ENCODE measurements around the gene YTHDC1. TPM values are rescaled to one million over a fixed set of nuclear protein-coding genes. Genes with fewer than 3 reads are reported as not detected.
A peak's percentile ranks its signal among the peaks of the same experiment; 100 is the strongest.

The YTHDC1 gene
- total and polyA plus RNA-seq, 3 experiments from 2014 or later: 42.2 to 86.5 (median 85.2) TPM

DNA sequence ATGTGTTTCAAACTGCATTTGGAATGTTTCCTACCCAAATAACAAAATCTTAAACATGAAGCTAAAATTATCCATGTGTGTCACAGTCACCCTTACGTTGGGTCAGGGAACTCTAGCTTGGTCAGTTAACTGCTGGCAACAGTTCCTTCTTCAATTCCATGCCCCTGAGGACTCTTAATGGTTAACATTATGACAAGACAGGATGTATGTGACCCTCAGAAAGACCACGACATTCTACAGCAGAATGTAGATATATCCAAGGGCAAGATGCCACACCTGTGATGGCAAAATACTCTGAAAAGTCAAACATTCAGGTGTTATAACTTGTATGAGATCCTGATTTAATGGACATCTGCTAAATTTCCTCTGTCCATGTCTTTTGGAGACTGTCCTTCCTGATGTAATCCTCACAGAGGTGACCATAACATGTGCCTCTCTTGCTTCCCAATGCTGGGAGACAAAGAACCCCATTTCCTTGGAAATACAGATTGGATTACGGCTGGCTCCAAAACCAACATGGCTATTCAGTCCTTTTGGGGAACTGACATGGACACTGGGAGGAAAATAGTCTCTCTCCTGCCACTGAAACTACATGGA lies 39.1 kb downstream of the YTHDC1 start:
- no peak for DNase-seq
- no peaks in the 10 kb centered on the region for H3K27me3 ChIP-seq (ENCODE audit: insufficient read depth, low read length, poor library complexity, severe bottlenecking)
- Mint-ChIP-seq H3K27me3 (peaks cover 0 to 5% of the 10 kb centered on the region in 2 donors), H3K36me3 (peaks cover 5 to 38% (median 16%) of the 10 kb centered on the region in 3 donors), H3K9me3 (no peaks in the 10 kb centered on the region), H3K27ac (no peak overlapping the region), H3K4me3 (no peak overlapping the region), H3K4me1 (no peaks in the 10 kb centered on the region)
- CTCF ChIA-PET: interaction anchor here (1.7 kb wide), 1 partner anchor 65 kb away, joined by 5 read pairs; no protein-coding TSS in a partner anchor
- POLR2A ChIA-PET: no interaction called here
- peaks cover 19% of the 10 kb centered on the region for H3K36me3 ChIP-seq (ENCODE audit: insufficient read depth, low read length)
- H3K9me3 ChIP-seq (ENCODE audit: low read length): no peaks in the 10 kb centered on the region
- no peaks in the 10 kb centered on the region for H3K4me1 ChIP-seq (ENCODE audit: insufficient read depth, low read length)
- H3K4me3 ChIP-seq (ENCODE audit: low read length): no peak overlapping the region
- H3K27ac ChIP-seq (ENCODE audit: low read depth, low read length): no peak overlapping the region

DNA sequence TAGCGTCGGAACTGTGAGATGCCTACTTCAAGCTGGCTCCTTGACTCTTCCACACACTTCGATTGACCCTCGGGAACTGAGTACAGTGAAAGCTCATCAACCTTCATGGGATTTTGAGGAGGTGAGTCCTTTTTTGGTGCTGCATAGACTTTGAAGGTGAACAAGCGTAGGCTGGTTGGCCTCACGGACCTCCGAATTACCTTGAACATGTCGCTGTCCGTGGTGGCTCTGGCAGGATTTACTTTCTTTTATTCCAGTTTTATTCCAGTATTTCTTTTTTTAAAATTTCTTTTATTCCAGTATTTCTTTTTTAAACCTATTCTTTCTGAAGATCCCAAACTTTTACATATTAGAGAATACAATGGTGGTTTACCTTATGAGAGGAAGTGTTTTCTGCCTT lies 45.2 kb downstream of the YTHDC1 start:
- H3K27me3 ChIP-seq (ENCODE audit: insufficient read depth, low read length, poor library complexity, severe bottlenecking): no peaks in the 10 kb centered on the region
- Mint-ChIP-seq H3K9me3 (no peaks in the 10 kb centered on the region), H3K27me3 (peaks cover 0 to 7% of the 10 kb centered on the region in 2 donors), H3K27ac (no peak overlapping the region), H3K36me3 (no peaks in the 10 kb centered on the region), H3K4me3 (no peak overlapping the region), H3K4me1 (no peaks in the 10 kb centered on the region)
- DNase-seq: no peak
- no peaks in the 10 kb centered on the region for H3K36me3 ChIP-seq (ENCODE audit: insufficient read depth, low read length)
- no peaks in the 10 kb centered on the region for H3K4me1 ChIP-seq (ENCODE audit: insufficient read depth, low read length)
- no peak overlapping the region for H3K4me3 ChIP-seq (ENCODE audit: low read length)
- H3K9me3 ChIP-seq (ENCODE audit: low read length): no peaks in the 10 kb centered on the region
- no peak overlapping the region for H3K27ac ChIP-seq (ENCODE audit: low read depth, low read length)
- CTCF ChIA-PET: interaction anchor here (1.1 kb wide), 1 partner anchor 9 kb away, joined by 3 read pairs; no protein-coding TSS in a partner anchor
- POLR2A ChIA-PET: no interaction called here

DNA sequence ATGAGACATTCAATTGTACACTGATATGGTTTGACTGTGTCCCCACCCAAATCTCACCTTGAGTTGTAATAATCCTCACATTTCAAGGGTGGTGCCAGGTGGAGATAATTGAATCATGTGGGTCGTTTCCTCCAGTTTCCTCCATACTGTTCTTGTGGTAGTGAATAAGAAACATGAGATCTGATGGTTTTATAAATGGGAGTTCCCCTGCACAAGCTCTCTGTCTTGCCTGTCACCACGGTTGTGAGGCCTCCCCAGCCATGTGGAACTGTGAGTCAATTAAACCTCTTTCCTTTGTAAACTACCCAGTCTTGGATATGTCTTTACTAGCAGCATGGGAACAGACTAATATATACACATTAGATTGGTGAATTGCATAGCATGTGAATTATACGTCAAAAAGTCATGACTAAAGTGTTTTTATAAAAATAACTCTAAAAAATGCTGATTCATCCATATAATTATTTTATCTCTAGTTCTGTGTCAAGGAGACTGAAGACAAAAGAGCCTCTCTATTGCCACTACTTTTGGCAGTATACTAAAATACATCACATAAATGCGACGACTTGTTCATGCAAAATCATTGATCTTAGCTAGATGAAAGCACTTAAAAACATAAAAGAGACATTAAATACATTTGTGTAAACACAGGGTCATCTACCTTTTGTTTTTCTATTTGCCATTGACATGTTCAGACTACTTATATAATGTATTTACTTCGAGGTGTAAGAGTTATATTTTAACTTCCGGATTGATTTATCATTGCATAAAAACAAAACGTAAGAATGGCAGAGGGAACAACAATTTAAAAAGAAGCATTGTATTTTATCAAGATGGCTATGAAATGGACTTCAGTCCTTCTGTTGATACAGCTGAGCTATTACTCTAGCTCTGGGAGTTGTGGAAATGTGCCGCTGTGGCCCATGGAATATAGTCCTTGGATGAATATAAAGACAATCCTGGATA lies 50.1 kb downstream of the YTHDC1 start:
- POLR2A ChIA-PET: no interaction called here
- Histone ChIP-seq H3K4me3 (ENCODE audit: low read length) (no peak overlapping the region), H3K36me3 (ENCODE audit: insufficient read depth, low read length) (no peaks in the 10 kb centered on the region), H3K9me3 (ENCODE audit: low read length) (no peaks in the 10 kb centered on the region), H3K4me1 (ENCODE audit: insufficient read depth, low read length) (no peaks in the 10 kb centered on the region), H3K27me3 (ENCODE audit: insufficient read depth, low read length, poor library complexity, severe bottlenecking) (no peaks in the 10 kb centered on the region), H3K27ac (ENCODE audit: low read depth, low read length) (no peak overlapping the region)
- Mint-ChIP-seq H3K4me3 (no peak overlapping the region), H3K27ac (peak overlapping the region in 1 of 8 donors; percentile 52), H3K27me3 (peaks cover 0 to 2% of the 10 kb centered on the region in 2 donors), H3K4me1 (no peaks in the 10 kb centered on the region), H3K36me3 (no peaks in the 10 kb centered on the region), H3K9me3 (peaks cover 0 to 3% (median 0%) of the 10 kb centered on the region in 5 donors)
- CTCF ChIA-PET: no interaction called here
- no peak for DNase-seq

DNA sequence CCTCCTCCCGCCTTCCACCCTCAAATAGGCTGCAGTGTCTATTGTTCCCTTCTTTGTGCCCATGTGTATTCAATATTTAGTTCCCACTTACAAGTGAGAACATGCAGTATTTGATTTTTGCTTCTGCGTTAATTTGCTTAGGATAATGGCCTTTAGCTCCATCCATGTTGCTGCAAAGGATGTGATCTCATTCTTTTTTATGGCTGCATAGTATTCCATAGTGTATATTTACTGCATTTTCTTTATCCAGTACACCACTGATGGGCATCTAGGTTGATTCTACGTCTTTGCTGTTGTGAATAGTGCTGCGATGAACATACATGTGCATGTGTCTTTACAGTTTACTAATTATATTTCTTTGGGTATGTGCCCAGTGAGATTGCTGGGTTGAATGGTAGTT lies 52.8 kb downstream of the YTHDC1 start:
- DNase-seq: no peak
- Mint-ChIP-seq H3K4me1 (no peaks in the 10 kb centered on the region), H3K9me3 (peaks cover 0 to 3% (median 0%) of the 10 kb centered on the region in 5 donors), H3K36me3 (peaks cover 0 to 2% (median 0%) of the 10 kb centered on the region in 3 donors), H3K27me3 (peaks cover 2 to 4% of the 10 kb centered on the region in 2 donors), H3K4me3 (no peak overlapping the region), H3K27ac (no peak overlapping the region)
- no peak overlapping the region for H3K27ac ChIP-seq (ENCODE audit: low read depth, low read length)
- H3K4me1 ChIP-seq (ENCODE audit: insufficient read depth, low read length): no peaks in the 10 kb centered on the region
- no peaks in the 10 kb centered on the region for H3K27me3 ChIP-seq (ENCODE audit: insufficient read depth, low read length, poor library complexity, severe bottlenecking)
- H3K4me3 ChIP-seq (ENCODE audit: low read length): no peak overlapping the region
- no peaks in the 10 kb centered on the region for H3K9me3 ChIP-seq (ENCODE audit: low read length)
- H3K36me3 ChIP-seq (ENCODE audit: insufficient read depth, low read length): no peaks in the 10 kb centered on the region
- CTCF ChIA-PET: no interaction called here
- POLR2A ChIA-PET: no interaction called here

DNA sequence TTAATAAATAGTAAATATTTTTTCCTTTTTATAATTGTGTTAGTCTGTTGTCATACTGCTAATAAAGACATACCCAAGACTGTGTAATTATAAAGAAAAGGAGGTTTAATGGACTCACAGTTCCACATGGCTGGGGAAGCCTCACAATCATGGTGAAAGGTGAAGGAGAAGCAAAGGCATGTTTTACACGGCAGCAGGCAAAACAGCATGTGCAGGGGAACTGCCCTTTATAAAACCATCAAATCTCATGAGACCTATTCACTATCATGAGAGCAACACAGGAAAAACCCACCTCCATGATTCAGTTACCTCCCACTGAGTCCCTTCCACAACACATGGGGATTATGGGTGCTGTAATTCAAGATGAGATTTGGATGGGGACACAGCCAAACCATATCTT lies 58.6 kb downstream of the YTHDC1 start:
- no peaks in the 10 kb centered on the region for H3K4me1 ChIP-seq (ENCODE audit: insufficient read depth, low read length)
- H3K27ac Mint-ChIP-seq: no peak overlapping the region
- no peak overlapping the region for H3K4me3 ChIP-seq (ENCODE audit: low read length)
- ChIA-PET POLR2A (no interaction called here), CTCF (no interaction called here)
- no peak for DNase-seq
- H3K36me3 Mint-ChIP-seq: peaks cover 0 to 3% (median 0%) of the 10 kb centered on the region in 3 donors
- peaks cover 6 to 8% of the 10 kb centered on the region in 2 donors for H3K27me3 Mint-ChIP-seq
- peaks cover 4% of the 10 kb centered on the region in 3 donors for H3K4me1 Mint-ChIP-seq
- H3K27me3 ChIP-seq (ENCODE audit: insufficient read depth, low read length, poor library complexity, severe bottlenecking): no peaks in the 10 kb centered on the region
- H3K9me3 ChIP-seq (ENCODE audit: low read length): no peaks in the 10 kb centered on the region
- H3K27ac ChIP-seq (ENCODE audit: low read depth, low read length): no peak overlapping the region
- peaks cover 0 to 4% (median 0%) of the 10 kb centered on the region in 5 donors for H3K9me3 Mint-ChIP-seq
- H3K4me3 Mint-ChIP-seq: no peak overlapping the region
- H3K36me3 ChIP-seq (ENCODE audit: insufficient read depth, low read length): no peaks in the 10 kb centered on the region

DNA sequence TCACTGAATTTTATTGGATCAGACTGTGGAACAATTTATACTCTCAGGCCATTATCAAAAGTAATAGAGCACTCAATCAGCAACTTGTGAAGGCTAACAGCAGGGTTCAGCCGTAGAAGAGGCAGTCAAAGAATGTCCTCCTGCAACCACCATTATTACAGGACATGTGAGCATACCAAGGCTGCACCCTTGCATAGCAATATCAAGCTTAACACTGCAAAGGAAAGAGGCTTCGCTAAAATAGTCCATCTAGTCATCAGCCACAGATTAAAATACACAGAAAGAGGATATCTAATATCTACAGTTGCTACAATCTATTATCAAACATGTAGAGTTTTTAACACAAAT lies 61.5 kb downstream of the YTHDC1 start:
- Mint-ChIP-seq H3K36me3 (peaks cover 0 to 3% (median 0%) of the 10 kb centered on the region in 3 donors), H3K27me3 (peaks cover 6 to 11% of the 10 kb centered on the region in 2 donors), H3K4me1 (peaks cover 4% of the 10 kb centered on the region in 3 donors), H3K27ac (no peak overlapping the region), H3K4me3 (peak overlapping the region in 1 of 7 donors; percentile 2), H3K9me3 (peaks cover 0 to 4% (median 0%) of the 10 kb centered on the region in 5 donors)
- Histone ChIP-seq H3K27ac (ENCODE audit: low read depth, low read length) (no peak overlapping the region), H3K27me3 (ENCODE audit: insufficient read depth, low read length, poor library complexity, severe bottlenecking) (no peaks in the 10 kb centered on the region), H3K4me1 (ENCODE audit: insufficient read depth, low read length) (no peaks in the 10 kb centered on the region), H3K9me3 (ENCODE audit: low read length) (no peaks in the 10 kb centered on the region), H3K36me3 (ENCODE audit: insufficient read depth, low read length) (no peaks in the 10 kb centered on the region), H3K4me3 (ENCODE audit: low read length) (no peak overlapping the region)
- CTCF ChIA-PET: no interaction called here
- POLR2A ChIA-PET: no interaction called here
- no peak for DNase-seq

DNA sequence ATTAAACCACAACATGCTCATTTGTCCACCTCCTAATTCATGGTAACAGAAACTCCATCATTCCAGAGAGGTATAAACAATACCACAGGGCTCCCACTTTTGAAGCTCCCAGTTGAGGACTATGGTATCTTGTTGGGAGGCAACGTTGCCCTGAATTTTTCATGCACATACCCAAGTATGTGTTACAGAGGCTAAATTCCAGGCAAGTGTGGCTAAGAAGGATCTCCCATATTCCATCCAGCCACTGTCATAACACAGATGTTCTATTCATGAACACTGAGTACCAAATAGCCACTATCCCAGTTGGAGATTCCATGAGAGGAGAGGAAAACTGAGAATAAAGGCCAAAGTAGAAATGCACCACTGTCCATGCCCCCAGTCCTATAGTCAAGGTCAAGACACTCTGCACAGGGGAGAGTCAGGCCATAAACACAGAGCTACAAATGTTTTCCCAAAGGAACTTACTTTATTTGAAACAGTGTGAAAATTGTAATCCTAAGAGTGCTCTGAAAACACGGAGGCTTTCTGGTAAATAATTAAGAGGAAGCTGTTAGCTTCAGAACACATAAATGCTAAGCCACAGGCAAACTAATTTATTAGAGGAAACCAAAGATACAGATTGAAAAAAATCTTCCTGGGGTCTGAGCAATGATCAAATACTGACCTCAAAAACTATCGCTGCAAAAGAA lies 62.0 kb downstream of the YTHDC1 start:
- H3K4me3 Mint-ChIP-seq: no peak overlapping the region
- H3K4me3 ChIP-seq (ENCODE audit: low read length): no peak overlapping the region
- peaks cover 0 to 4% (median 0%) of the 10 kb centered on the region in 5 donors for H3K9me3 Mint-ChIP-seq
- H3K27ac ChIP-seq (ENCODE audit: low read depth, low read length): no peak overlapping the region
- no peak overlapping the region for H3K27ac Mint-ChIP-seq
- peaks cover 4% of the 10 kb centered on the region in 3 donors for H3K4me1 Mint-ChIP-seq
- peaks cover 0 to 3% (median 0%) of the 10 kb centered on the region in 3 donors for H3K36me3 Mint-ChIP-seq
- H3K9me3 ChIP-seq (ENCODE audit: low read length): no peaks in the 10 kb centered on the region
- POLR2A ChIA-PET: no interaction called here
- CTCF ChIA-PET: no interaction called here
- no peaks in the 10 kb centered on the region for H3K36me3 ChIP-seq (ENCODE audit: insufficient read depth, low read length)
- no peaks in the 10 kb centered on the region for H3K4me1 ChIP-seq (ENCODE audit: insufficient read depth, low read length)
- no peak for DNase-seq
- H3K27me3 ChIP-seq (ENCODE audit: insufficient read depth, low read length, poor library complexity, severe bottlenecking): no peaks in the 10 kb centered on the region
- H3K27me3 Mint-ChIP-seq: peaks cover 6 to 11% of the 10 kb centered on the region in 2 donors

DNA sequence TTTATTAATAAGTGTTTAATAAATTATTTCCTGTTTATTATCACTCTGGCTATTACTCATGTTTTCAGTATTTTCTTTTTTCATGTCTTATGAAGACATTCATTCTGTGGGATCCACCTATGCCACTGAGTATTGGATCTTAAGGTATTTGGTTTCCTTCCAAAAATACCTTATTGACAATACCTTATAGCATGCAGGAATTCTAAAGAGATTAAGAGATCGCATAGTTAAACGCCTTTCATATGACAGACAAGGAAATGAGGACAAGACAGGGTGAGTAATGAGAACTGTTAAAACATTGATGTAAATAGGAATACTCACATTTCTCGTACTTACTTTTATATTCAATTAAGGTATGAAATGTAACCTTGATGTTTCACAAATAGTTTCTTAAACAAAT lies 66.2 kb downstream of the YTHDC1 start:
- Mint-ChIP-seq H3K4me1 (peaks cover 0 to 4% (median 4%) of the 10 kb centered on the region in 3 donors), H3K27me3 (peaks cover 0 to 11% of the 10 kb centered on the region in 2 donors), H3K4me3 (no peak overlapping the region), H3K36me3 (no peaks in the 10 kb centered on the region), H3K27ac (no peak overlapping the region), H3K9me3 (no peaks in the 10 kb centered on the region)
- DNase-seq: no peak
- H3K27ac ChIP-seq (ENCODE audit: low read depth, low read length): no peak overlapping the region
- CTCF ChIA-PET: no interaction called here
- H3K36me3 ChIP-seq (ENCODE audit: insufficient read depth, low read length): no peaks in the 10 kb centered on the region
- H3K9me3 ChIP-seq (ENCODE audit: low read length): no peaks in the 10 kb centered on the region
- H3K4me3 ChIP-seq (ENCODE audit: low read length): no peak overlapping the region
- no peaks in the 10 kb centered on the region for H3K27me3 ChIP-seq (ENCODE audit: insufficient read depth, low read length, poor library complexity, severe bottlenecking)
- no peaks in the 10 kb centered on the region for H3K4me1 ChIP-seq (ENCODE audit: insufficient read depth, low read length)
- POLR2A ChIA-PET: no interaction called here
